GM23248 (cell line): ENCODE results near the gene MROH2B. TPM values are rescaled to one million over a fixed set of nuclear protein-coding genes. Genes with fewer than 3 reads are reported as not detected.

Experiments used
- DNase-seq: peaks from one replicate; pipeline ENCODE4 v3.0.0-alpha.2; 2015
- H2AFZ ChIP-seq: fragments of 200-600 bp; sonication (generic); 2 replicates; pipeline ENCODE4 v1.6.1; 2016; ENCODE audit warnings: antibody characterized with exemption
- H3F3A ChIP-seq: fragments of 200-600 bp; sonication (generic); 2 replicates; pipeline ENCODE4 v1.6.1; 2016; ENCODE audit warnings: mild to moderate bottlenecking, antibody characterized with exemption, mixed run types; ENCODE audit not compliant: insufficient read depth
- H3K27ac ChIP-seq: fragments of 200-600 bp; sonication (generic); 2 replicates; pipeline ENCODE4 v1.5.1; 2016; ENCODE audit warnings: mild to moderate bottlenecking
- H3K27me3 ChIP-seq: fragments of 200-600 bp; sonication (generic); replicated peaks from 2 replicates; pipeline ENCODE4 v1.6.1; 2016; ENCODE audit warnings: mild to moderate bottlenecking; ENCODE audit not compliant: insufficient read depth
- H3K36me3 ChIP-seq: fragments of 200-600 bp; sonication (generic); 2 replicates; pipeline ENCODE4 v1.6.1; 2016; ENCODE audit warnings: low read depth, mild to moderate bottlenecking
- H3K4me1 ChIP-seq: fragments of 200-600 bp; sonication (generic); 2 replicates; pipeline ENCODE4 v1.6.1; 2016; ENCODE audit warnings: mild to moderate bottlenecking; ENCODE audit not compliant: insufficient read depth
- H3K4me2 ChIP-seq: fragments of 200-600 bp; sonication (generic); one replicate; pipeline ENCODE4 v1.6.1; 2016; ENCODE audit warnings: mild to moderate bottlenecking; ENCODE audit not compliant: unreplicated experiment
- H3K4me3 ChIP-seq: fragments of 200-600 bp; sonication (generic); 2 replicates; pipeline ENCODE4 v1.5.1; 2016; ENCODE audit warnings: mild to moderate bottlenecking
- H3K79me2 ChIP-seq: fragments of 200-600 bp; sonication (generic); 2 replicates; pipeline ENCODE4 v1.6.1; 2016; ENCODE audit warnings: mild to moderate bottlenecking; ENCODE audit not compliant: insufficient read depth
- H3K9ac ChIP-seq: fragments of 200-600 bp; sonication (generic); 2 replicates; pipeline ENCODE4 v1.6.1; 2016; ENCODE audit warnings: mild to moderate bottlenecking
- H3K9me2 ChIP-seq: fragments of 200-600 bp; sonication (generic); 2 replicates; pipeline ENCODE4 v1.6.1; 2016; ENCODE audit warnings: mixed run types, mild to moderate bottlenecking, moderate library complexity; ENCODE audit not compliant: insufficient read depth
- H3K9me3 ChIP-seq: fragments of 200-600 bp; sonication (generic); one replicate; pipeline ENCODE4 v1.6.1; 2017; ENCODE audit warnings: low read depth
- H4K20me1 ChIP-seq: fragments of 200-600 bp; sonication (generic); 2 replicates; pipeline ENCODE4 v1.6.0; 2016; ENCODE audit not compliant: insufficient read depth
- EZH2 ChIP-seq: fragments of 200-600 bp; sonication (generic); IDR thresholded peaks from 2 replicates; pipeline ENCODE4 v1.6.1; 2018; ENCODE audit warnings: antibody characterized with exemption, mild to moderate bottlenecking; ENCODE audit not compliant: insufficient read depth, poor library complexity, severe bottlenecking
- EZH2phosphoT487 ChIP-seq: fragments of 200-600 bp; sonication (generic); IDR thresholded peaks from 2 replicates; pipeline ENCODE4 v1.6.1; 2018; ENCODE audit warnings: antibody characterized with exemption, moderate library complexity, mild to moderate bottlenecking, low read depth; ENCODE audit not compliant: insufficient read depth
- WGBS, 2 experiments: methylation state at CpG; one replicate each; pipeline ENCODE4 v1.1.6; 2015 to 2017; ENCODE audit warnings: low lambda C conversion rate in 2 of 2, low coverage in 1 of 2; ENCODE audit errors: missing lambda C conversion rate in 2 of 2; 5-methylcytosine and 5-hydroxymethylcytosine counted together
- in situ Hi-C: fragments of 300-500 bp; cut with MboI; formaldehyde crosslinking; loops from 2 replicates; pipeline ENCODE4 v1.15.0; 2020
- polyA plus RNA-seq: library from polyadenylated mRNA; unstranded; fragments of >200 nt; fragmentation: Nextera tagmentation; extraction: Ambion mirVana; gene quantifications from 2 replicates; pipeline ENCODE4 v1.2.1, GENCODE V29; 2016
- total RNA-seq: library from RNA; depleted of rRNA; stranded (reverse); fragments of >200 nt; shearing (Covaris generic); gene quantifications from 2 replicates; pipeline ENCODE4 v1.2.3, GENCODE V29; 2014

Gene MROH2B
- total and polyA plus RNA-seq, 2 experiments from 2014 or later = not detected

- Histone ChIP-seq H3K79me2 (no peaks in the 10 kb centered on the region), H3K27me3 (no peaks in the 10 kb centered on the region; the same call in 1 of the 2 replicates), H4K20me1 (no peaks in the 10 kb centered on the region), H3F3A (no peaks in the 10 kb centered on the region), H2AFZ (no peak overlapping the region), H3K4me2 (no peak overlapping the region), H3K36me3 (no peaks in the 10 kb centered on the region), H3K4me3 (no peak overlapping the region), H3K9me2 (no peaks in the 10 kb centered on the region), H3K9ac (no peak overlapping the region), H3K4me1 (no peaks in the 10 kb centered on the region), H3K9me3 (no peaks in the 10 kb centered on the region), H3K27ac (no peak overlapping the region)
- 20 to 24% methylated on average over 3 of the region's 3 CpGs for WGBS, 2 experiments
- TF ChIP-seq EZH2 (no peak), EZH2phosphoT487 (no peak)
- DNase-seq = no peak
- in situ Hi-C loops = no loop called here
Observed at GRCh38 chr5:40976836-40977235, 94.3 kb downstream of the MROH2B start.

GRCh38 chr5:40976041-40976440 lies 95.1 kb downstream of the MROH2B start:
- H3K79me2 ChIP-seq = no peaks in the 10 kb centered on the region
- H3K4me1 ChIP-seq = no peaks in the 10 kb centered on the region
- no peak for DNase-seq
- H3F3A ChIP-seq = no peaks in the 10 kb centered on the region
- no peak overlapping the region for H3K27ac ChIP-seq
- in situ Hi-C loops = no loop called here
- no peaks in the 10 kb centered on the region for H3K36me3 ChIP-seq
- H3K4me2 ChIP-seq = no peak overlapping the region
- H3K9ac ChIP-seq = no peak overlapping the region
- 16 to 27% methylated on average over 3 of the region's 3 CpGs for WGBS, 2 experiments
- H3K9me2 ChIP-seq = no peaks in the 10 kb centered on the region
- H4K20me1 ChIP-seq = no peaks in the 10 kb centered on the region
- H2AFZ ChIP-seq = no peak overlapping the region
- H3K4me3 ChIP-seq = no peak overlapping the region
- no peaks in the 10 kb centered on the region; the same call in 1 of the 2 replicates for H3K27me3 ChIP-seq
- TF ChIP-seq EZH2 (no peak), EZH2phosphoT487 (no peak)
- H3K9me3 ChIP-seq = no peaks in the 10 kb centered on the region

- TF ChIP-seq EZH2 (no peak), EZH2phosphoT487 (no peak)
- WGBS, 2 experiments = 31 to 34% methylated on average over 3 of the region's 3 CpGs
- Histone ChIP-seq H3K4me3 (no peak overlapping the region), H3F3A (no peaks in the 10 kb centered on the region), H3K9me2 (no peaks in the 10 kb centered on the region), H3K9me3 (no peaks in the 10 kb centered on the region), H3K27me3 (no peaks in the 10 kb centered on the region; the same call in 1 of the 2 replicates), H3K9ac (no peak overlapping the region), H3K4me2 (no peak overlapping the region), H3K36me3 (no peaks in the 10 kb centered on the region), H3K79me2 (no peaks in the 10 kb centered on the region), H3K27ac (no peak overlapping the region), H4K20me1 (no peaks in the 10 kb centered on the region), H3K4me1 (no peaks in the 10 kb centered on the region), H2AFZ (no peak overlapping the region)
- no peak for DNase-seq
- in situ Hi-C loops = no loop called here
Observed at GRCh38 chr5:40973364-40974004, 97.7 kb downstream of the MROH2B start.

GRCh38 chr5:40972434-40972833 lies 98.7 kb downstream of the MROH2B start:
- no peaks in the 10 kb centered on the region for H3K9me2 ChIP-seq
- no peaks in the 10 kb centered on the region; the same call in 1 of the 2 replicates for H3K27me3 ChIP-seq
- H3K27ac ChIP-seq = no peak overlapping the region
- no peak overlapping the region for H3K4me3 ChIP-seq
- DNase-seq = no peak
- H3K79me2 ChIP-seq = no peaks in the 10 kb centered on the region
- no peak overlapping the region for H2AFZ ChIP-seq
- no peaks in the 10 kb centered on the region for H4K20me1 ChIP-seq
- no peaks in the 10 kb centered on the region for H3K4me1 ChIP-seq
- H3K9me3 ChIP-seq = no peaks in the 10 kb centered on the region
- H3K9ac ChIP-seq = no peak overlapping the region
- in situ Hi-C loops = no loop called here
- no peaks in the 10 kb centered on the region for H3K36me3 ChIP-seq
- no peaks in the 10 kb centered on the region for H3F3A ChIP-seq
- TF ChIP-seq EZH2phosphoT487 = no peak
- TF ChIP-seq EZH2 = no peak
- H3K4me2 ChIP-seq = no peak overlapping the region
- WGBS, 2 experiments = 38 to 40% methylated on average over 2 of the region's 2 CpGs
